Left lung (tissue), 4 donors: ENCODE data around the gene LASP1NB.
"Not testable (repeated sequence)": the region's sequence is repeated elsewhere in the genome, so short reads cannot be mapped to it uniquely, and the experiment has no call there.

Experiments
- ATAC-seq: fragments of 200-7000 bp; cut with Tn5 transposase; one replicate; pipeline ENCODE4 v1.9.1; 2020; ENCODE audit warnings: moderate library complexity
- DNase-seq, 4 donors: peaks; one replicate each; pipeline ENCODE4 v3.0.0-alpha.2; 2013 to 2020
- H3K27ac ChIP-seq, 2 donors: fragments of 200-600 bp; sonication (generic) in 1 of 2; one replicate each; pipeline versions ENCODE4 v1.5.0 to v1.8.0; 2020 to 2021
- H3K27me3 ChIP-seq, 2 donors: fragments of 200-600 bp; sonication (generic) in 1 of 2; one replicate each; pipeline versions ENCODE4 v1.5.0 to v1.8.0; 2020 to 2021
- H3K36me3 ChIP-seq, 2 donors: fragments of 200-600 bp; sonication (generic) in 1 of 2; one replicate each; pipeline versions ENCODE4 v1.5.0 to v1.8.0; 2020 to 2021
- H3K4me1 ChIP-seq, 2 donors: fragments of 200-600 bp; one replicate each; pipeline ENCODE4 v1.8.0; 2021
- H3K4me3 ChIP-seq, 2 donors: fragments of 200-600 bp; sonication (generic) in 1 of 2; one replicate each; pipeline versions ENCODE4 v1.5.0 to v1.8.0; 2020 to 2021; ENCODE audit warnings: mild to moderate bottlenecking in 1 of 2
- H3K9me3 ChIP-seq, 2 donors: fragments of 200-600 bp; sonication (generic) in 1 of 2; one replicate each; pipeline versions ENCODE4 v1.5.0 to v1.8.0; 2020 to 2021
- CTCF ChIP-seq, 2 donors: fragments of 200-600 bp; sonication (generic) in 1 of 2; IDR thresholded peaks; one replicate each; pipeline versions ENCODE4 v1.5.0 to v1.8.0; 2021; ENCODE audit warnings: antibody characterized with exemption in 2 of 2
- intact Hi-C, 2 donors: fragments of 100-400 bp; cut with DNase I; formaldehyde crosslinking; loops; one replicate each; pipeline versions ENCODE4 v1.11.2 to v1.14.2; 2022
- donor health status: DM: no; HTN: yes; CAD: no.
- donor health status: DM: no; HTN: no; CAD: no.

Gene LASP1NB

GRCh38 chr17:38920374-38921291 is 4.8 kb upstream of the LASP1NB start:
- no peaks in the 10 kb centered on the region for H3K27me3 ChIP-seq
- intact Hi-C loops, result no loop called here
- H3K36me3 ChIP-seq, result peaks cover 0 to 53% of the 10 kb centered on the region in 2 donors

GRCh38 chr17:38921756-38922411 is 3.5 kb upstream of the LASP1NB start:
- Histone ChIP-seq H3K9me3 (no peaks in the 10 kb centered on the region), H3K4me1 (peaks cover 9 to 60% of the 10 kb centered on the region in 2 donors), H3K27ac (peak overlapping the region in 1 of 2 donors; percentile 55), H3K27me3 (no peaks in the 10 kb centered on the region), H3K4me3 (no peak overlapping the region), H3K36me3 (peaks cover 0 to 40% of the 10 kb centered on the region in 2 donors)
- ATAC-seq (no peak), DNase-seq (peak in 1 of 4 donors; percentile 41)
- no peak for TF ChIP-seq CTCF (IDR thresholded peaks at IDR 0.05)
- intact Hi-C loops, result no loop called here

More at GRCh38 chr17:38920374-38921291, 4.8 kb upstream of the LASP1NB start:
- H3K9me3 ChIP-seq, result no peaks in the 10 kb centered on the region
- no peak for TF ChIP-seq CTCF (IDR thresholded peaks at IDR 0.05)
- peaks cover 5 to 47% of the 10 kb centered on the region in 2 donors for H3K4me1 ChIP-seq
- peak overlapping the region in 1 of 2 donors; percentile 2 for H3K27ac ChIP-seq
- no peak overlapping the region for H3K4me3 ChIP-seq
- DNase-seq (no peak), ATAC-seq (no peak)

GRCh38 chr17:38922538-38923297 is 2.7 kb upstream of the LASP1NB start:
- ATAC-seq, result no peak
- TF ChIP-seq CTCF (IDR thresholded peaks at IDR 0.05), result no peak
- Histone ChIP-seq H3K4me3 (no peak overlapping the region), H3K36me3 (peaks cover 0 to 32% of the 10 kb centered on the region in 2 donors), H3K9me3 (no peaks in the 10 kb centered on the region), H3K4me1 (peaks cover 9 to 66% of the 10 kb centered on the region in 2 donors), H3K27ac (peak overlapping the region; percentile 26 to 55), H3K27me3 (no peaks in the 10 kb centered on the region)
- intact Hi-C loops, result no loop called here
- DNase-seq, result peak in 3 of 4 donors; percentile 43 to 89 (median 69)

- ATAC-seq (peak; percentile 59), DNase-seq (peak in 1 of 4 donors; percentile 24)
- H3K4me3 ChIP-seq, result no peak overlapping the region
- intact Hi-C loops, result no loop called here
- no peaks in the 10 kb centered on the region for H3K36me3 ChIP-seq
- H3K27me3 ChIP-seq, result no peaks in the 10 kb centered on the region
- TF ChIP-seq CTCF (IDR thresholded peaks at IDR 0.05), result no peak
- peaks cover 9 to 52% of the 10 kb centered on the region in 2 donors for H3K4me1 ChIP-seq
- H3K27ac ChIP-seq, result peak overlapping the region in 1 of 2 donors; percentile 77
- H3K9me3 ChIP-seq, result no peaks in the 10 kb centered on the region
These were observed 1.1 kb downstream of the LASP1NB start for GRCh38 chr17:38926293-38927070.

GRCh38 chr17:38930782-38931181 is 5.4 kb downstream of the LASP1NB start:
- peaks cover 3 to 17% of the 10 kb centered on the region in 2 donors for H3K4me1 ChIP-seq
- intact Hi-C loops, H3K27me3 ChIP-seq, H3K4me3 ChIP-seq, H3K9me3 ChIP-seq, DNase-seq, ATAC-seq, H3K36me3 ChIP-seq, H3K27ac ChIP-seq: not testable (repeated sequence)

- H3K9me3 ChIP-seq, ATAC-seq, H3K4me1 ChIP-seq, H3K36me3 ChIP-seq, H3K27me3 ChIP-seq, H3K4me3 ChIP-seq, H3K27ac ChIP-seq, intact Hi-C loops, DNase-seq: not testable (repeated sequence)
These were observed 8.5 kb downstream of the LASP1NB start for GRCh38 chr17:38933962-38934361.
